Measurements from ENCODE around the gene TSHR.
A peak's percentile ranks its signal among the peaks of the same experiment; 100 is the strongest.

TSHR gene

GRCh38 chr14:81147140-81147897, 191.9 kb downstream of the TSHR start:
- DNase-seq, result no peak

DNA sequence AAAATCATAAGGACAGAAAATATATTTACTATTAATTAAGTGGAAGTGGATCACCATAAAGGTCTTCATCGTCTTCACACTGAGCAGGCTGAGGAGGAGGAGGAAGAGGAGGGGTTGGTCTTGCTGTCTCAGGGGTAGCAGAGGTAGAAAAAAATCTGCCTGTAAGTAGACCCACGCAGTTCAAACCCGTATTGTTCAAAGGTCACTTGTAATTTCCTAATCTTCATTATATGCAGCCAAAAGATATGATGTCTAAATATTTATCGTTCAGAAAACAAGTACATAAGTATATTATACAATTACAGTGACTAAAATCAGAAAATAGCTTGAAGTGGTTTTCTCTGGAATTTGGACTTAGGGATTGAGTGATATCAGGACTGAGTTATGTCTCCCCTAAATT, 193.2 kb downstream of the TSHR start:
- DNase-seq, result no peak

- DNase-seq, result no peak
Measured at GRCh38 chr14:81153187-81153586, 197.8 kb downstream of the TSHR start.

- no peak for DNase-seq
Measured at GRCh38 chr14:81157431-81157830, 202.0 kb downstream of the TSHR start.

DNA sequence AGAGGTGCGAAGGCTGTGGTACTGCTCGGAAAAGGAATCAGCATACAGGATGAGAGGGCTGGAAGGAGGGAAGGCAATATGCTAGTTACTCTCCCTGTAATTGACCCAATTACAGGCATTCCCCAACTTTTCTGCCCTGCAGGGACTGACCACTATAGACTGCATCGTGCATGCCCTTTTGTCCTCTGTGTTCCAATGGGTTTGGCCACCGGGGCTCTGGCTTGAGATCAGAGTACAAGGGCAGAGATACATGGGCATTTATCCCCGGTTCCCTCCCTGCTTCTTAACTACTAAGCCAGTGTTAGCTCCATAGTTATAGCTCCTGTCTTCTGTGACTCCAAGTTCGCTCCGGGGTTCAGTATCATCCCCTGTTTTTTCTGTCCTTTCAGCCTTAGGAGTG, 205.7 kb downstream of the TSHR start:
- DNase-seq, result no peak

DNA sequence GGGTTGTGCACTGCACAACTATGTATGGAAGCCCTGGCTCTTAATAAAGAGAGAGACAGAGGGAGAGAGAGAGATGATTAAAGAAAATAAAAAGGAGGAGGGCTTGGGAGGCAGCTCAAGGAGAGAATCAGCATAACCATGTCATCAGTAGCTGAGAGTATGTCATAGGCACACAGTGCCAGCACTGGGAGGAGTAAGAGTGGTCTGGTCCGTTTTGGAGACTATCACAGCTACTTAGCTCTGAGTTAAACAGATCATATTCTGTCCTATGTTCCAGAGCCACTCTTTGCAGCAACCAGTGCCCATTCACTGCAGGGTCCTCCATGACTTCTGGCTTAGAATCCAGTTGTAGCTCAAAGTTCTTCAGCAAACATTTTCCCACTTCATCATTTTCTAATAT, 206.3 kb downstream of the TSHR start:
- DNase-seq, result no peak

DNA sequence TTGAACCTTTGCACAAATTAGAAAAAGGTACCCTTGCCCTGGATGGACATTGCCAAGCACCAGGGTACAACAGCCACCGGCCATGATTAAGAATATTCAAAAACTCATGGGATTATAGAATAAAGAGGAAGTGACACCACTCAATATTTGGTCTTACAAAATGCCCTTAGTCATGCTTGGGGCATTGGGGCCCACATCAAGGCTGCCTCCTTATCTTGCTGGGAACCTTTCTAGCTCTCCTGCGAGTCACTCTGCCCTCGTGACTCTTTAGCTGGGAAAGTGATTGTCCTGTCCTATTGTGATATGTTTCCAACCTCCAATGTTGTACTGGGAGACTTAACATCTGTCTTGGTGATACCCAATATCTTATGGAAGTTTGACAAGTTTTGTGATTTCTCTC, 207.5 kb downstream of the TSHR start:
- DNase-seq, result no peak

DNA sequence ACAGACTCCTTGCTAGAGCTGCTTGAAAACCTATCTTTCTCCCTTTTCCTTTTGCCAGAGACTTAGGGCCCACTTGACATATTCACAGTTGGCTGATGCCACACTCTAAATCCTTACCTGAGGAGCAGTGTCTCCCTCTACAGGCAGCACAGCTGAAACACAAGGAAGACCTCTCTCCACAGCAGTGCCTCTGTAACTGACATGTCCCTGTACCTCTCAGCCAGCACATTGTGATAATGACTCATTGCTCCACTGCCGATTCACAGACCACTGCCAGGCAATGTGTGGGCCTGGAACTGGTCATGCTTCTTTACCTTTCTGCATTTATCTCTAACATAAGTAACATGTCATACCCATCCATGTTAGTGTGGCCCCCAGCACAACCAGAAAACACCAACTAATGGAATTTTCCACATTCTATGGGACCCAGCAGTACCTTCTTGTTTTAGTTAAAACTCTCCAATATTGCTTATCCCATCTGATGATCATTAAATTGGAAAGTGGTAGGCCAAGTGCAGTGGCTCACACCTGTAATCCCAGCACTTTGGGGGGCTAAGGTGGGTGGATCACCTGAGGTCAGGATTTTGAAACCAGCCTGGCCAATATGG, 208.8 kb downstream of the TSHR start:
- DNase-seq, result peak; percentile 84

- no peak for DNase-seq
Measured at GRCh38 chr14:81165188-81165587, 209.8 kb downstream of the TSHR start.

DNA sequence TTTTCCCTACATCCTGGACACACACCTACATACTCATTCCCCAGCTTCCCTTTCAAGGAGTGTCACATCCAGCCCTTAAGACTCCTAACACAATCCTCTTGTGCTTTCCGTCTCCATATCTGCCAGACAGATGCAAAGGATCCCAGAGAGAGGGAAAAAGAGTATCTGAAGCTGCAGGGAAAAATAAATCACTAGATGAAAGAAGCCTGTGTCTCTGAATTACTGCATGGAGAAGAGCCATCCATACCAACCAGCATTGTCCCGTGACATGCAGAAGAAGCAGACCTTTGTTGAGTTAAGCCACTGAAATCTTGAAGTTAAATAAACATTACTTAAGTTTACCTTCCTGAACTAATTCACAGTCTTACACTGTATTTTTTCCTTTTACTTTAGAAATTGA, 210.7 kb downstream of the TSHR start:
- DNase-seq, result no peak

- DNase-seq, result no peak
Measured at GRCh38 chr14:81169267-81169666, 213.8 kb downstream of the TSHR start.

DNA sequence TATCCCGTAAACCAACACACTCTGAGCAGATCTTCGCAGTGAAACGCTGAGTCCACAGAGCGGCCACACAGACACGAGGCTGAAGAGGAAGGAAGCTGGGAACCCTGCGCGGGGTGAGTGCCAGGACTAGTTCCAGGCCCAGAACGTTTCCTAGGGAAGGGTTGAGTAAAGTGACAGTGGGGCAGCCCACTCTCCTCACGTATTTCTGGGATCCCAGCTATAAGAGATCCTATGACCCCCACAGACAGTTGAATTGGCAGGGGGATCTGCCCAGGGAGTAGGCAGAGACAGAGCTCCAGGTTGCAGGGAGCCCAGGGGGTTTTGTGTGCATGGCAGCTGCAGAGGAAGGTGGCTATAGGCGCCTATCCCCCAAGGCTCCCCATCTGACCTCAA, 214.3 kb downstream of the TSHR start:
- DNase-seq, result peak; percentile 35

DNA sequence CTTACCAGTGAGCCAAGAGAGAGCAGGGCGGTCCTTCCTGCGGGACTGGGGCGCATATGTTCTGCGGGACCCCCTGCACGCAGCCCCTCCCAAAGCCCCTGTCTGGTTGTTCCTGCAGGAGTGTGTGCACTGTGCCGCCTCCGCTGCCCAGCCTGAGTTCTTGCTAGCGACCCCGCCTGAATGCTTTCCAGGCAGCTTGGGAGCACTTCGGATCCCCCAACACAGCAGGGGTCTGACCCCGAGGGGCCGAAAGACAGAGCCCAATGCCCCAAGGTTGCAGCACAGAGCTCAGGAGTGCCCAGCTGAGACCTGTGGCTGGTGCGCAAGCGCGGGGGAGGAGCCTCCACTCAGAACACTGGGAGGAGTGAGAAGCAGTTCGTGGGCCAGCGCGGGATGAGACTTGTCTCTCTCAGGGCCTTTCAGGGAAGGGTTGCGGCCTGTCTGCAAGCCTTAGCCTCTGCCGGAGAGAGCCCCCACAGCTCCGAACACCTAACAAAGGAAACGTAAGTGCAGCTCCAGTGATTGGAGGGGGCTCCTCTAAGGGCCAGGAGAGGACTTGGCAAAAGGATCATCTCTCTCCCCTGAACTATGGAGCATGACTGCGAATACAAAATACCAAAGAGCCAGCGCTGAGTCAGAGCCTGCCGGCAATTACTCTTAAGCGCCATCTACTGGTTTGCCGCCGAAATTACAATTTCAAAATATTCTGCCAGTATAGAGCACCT, 214.8 kb downstream of the TSHR start:
- DNase-seq, result peak; percentile 91

DNA sequence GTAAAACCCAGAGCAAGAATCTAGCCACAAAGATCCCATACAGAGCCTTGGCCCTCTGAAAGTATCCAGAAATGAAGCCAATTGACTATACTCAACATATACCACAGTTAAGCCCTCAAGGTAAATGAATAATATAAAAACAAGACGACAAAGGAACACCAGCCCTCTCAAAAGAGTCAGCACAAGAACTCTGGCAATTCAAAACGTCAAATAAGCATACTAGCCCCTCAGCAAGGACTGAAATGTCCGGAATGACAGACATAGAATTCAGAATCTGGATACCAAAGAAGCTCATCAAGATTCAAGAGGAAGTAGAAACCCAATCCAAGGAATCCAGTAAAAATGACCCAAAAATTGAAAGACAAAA, 215.4 kb downstream of the TSHR start:
- DNase-seq, result no peak

GRCh38 chr14:81172353-81172752, 216.9 kb downstream of the TSHR start:
- peak; percentile 27 for DNase-seq

DNA sequence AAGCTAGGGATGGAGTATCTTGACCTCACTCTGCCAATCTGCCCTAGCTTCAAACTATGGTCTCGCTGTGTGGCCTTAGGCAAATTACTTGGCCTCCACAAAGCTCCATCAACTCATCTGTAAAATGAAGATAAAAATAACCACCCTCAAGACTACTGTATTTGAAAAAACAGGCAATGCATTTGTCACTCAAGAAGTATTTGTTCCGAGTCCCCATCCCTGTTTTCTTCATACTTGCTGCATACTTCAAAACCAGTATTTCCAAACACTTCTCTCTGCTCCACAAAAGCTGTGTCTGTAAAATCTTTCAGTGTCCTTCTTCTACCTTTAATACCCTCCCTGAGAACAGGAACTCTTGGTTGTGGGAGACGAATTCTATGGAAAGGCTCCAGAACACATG, 217.5 kb downstream of the TSHR start:
- DNase-seq, result no peak

DNA sequence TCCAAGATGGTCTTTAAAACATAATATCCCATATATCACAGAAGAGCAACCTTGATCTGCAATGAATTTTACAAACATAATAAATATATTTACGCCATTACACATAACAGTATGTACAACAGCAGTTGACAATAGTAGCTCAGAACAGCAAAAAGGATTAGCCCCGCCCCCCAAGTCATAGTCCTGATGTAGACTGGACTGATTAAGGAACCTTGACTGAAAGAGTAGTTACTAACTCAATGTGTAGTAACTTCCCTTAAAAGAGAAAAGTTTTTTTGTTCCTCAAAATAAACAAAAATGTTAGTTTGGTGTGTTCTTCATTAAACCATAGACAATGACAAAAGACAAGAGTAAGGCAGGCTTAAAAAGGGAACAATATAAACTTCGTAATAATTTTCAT, 220.8 kb downstream of the TSHR start:
- DNase-seq, result peak; percentile 65

DNA sequence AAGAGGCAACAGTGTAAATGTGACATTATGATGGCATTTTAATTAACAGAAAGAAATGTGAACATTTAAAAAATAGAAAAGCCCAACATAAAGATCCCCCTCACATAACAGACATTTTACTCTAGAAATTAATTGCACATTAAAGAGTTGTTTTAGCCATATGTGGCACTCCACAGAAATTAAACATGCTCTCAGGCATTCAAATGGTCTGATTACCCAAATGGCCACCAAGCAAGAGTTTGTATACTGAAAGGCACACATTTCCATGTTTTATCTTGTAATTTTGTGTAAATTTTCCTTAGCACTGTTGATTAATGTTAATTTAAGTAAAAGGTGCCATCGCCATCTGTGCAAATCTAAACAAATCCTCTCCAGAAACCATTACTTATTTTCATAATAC, 221.8 kb downstream of the TSHR start:
- no peak for DNase-seq

DNA sequence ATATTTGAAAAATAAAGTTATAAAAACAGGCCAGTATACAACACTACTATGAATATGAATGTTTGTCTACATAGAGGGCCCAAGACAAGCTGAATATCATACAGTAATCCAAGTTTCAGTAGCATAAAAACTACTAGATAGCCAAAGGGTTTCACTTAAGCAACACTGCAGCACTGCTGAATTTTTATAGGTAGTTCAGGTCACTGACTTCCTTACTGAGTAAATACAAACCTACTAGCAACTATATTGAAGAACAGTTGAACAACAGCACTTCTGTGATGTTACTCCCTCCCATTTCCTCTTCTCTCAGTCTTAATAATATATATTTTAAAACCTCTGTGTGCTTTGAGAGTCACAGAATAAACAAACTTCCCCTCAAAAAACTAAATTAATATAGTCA, 222.6 kb downstream of the TSHR start:
- no peak for DNase-seq

DNA sequence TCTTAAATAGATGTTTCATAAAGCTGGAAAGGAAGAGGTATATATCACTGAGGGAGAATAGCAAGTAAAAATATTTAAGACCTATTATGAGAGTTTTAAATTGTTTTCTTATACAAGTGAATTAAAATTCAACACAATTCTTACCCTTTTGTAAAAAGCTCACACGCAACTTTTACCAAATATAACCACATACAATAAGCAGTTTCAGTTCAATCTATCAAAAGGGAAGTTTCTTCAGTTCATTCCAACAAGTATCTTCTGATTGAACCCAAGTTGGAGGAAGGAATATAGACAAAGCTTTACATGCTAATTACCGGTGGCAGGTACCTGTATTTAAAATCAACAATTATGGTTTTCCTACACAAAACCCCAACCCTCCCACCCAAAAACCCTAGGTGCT, 224.2 kb downstream of the TSHR start:
- no peak for DNase-seq

DNA sequence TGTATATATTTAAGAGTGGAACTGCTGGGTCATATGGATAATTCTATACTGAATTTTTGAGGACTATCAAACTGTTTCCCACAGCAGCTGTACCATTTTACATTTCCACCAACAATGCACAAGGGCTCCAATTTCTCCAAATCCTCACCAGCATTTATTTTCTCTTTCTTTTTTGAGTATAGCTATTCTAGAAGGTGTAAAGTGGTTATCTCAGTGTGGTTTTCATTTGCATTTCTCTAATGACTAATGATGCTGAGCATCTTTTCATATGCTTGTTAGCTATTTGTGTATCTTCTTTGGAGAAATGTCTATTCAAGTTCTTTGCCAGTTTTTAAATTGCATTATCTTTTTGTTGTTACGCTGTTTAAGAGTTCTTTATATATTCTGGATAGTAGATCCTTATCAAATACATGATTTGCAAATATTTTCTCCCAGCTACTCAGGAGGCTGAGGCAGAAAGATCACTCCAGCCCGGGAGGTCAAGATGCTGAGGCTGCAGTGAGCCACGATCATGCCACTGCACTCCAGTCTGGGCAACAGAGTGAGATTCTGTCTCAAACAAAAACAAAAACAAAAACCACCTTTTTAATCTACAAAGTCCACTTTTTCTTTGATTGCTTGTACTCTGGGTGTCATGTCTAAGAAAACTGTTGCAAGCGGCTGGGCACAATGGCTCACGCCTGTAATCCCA, 232.6 kb downstream of the TSHR start:
- DNase-seq, result no peak

DNA sequence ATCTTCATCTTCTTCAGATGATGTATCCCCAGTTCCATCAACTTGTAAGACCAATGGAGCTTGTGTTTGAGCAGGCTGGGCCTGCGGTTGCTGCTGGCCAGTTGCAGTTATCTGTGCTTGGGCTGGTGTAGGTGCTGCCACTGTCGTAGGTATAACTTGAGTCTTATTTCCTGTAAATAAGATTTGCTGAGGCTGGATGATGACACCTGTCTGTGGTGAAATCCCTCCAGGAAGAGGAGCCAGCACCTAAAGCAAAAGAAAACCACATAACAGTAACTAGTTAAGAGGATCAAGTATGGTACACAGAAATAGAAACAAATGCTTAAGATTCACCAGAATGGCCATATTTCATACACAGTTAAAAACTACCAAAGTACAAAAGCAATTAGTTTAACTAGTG, 237.2 kb downstream of the TSHR start:
- no peak for DNase-seq

- no peak for DNase-seq
Measured at GRCh38 chr14:81193924-81194633, 238.7 kb downstream of the TSHR start.
